ENCODE results near the gene TMEM79. TPM values are rescaled to one million over a fixed set of nuclear protein-coding genes. Genes with fewer than 3 reads are reported as not detected.

TMEM79 gene
- total and polyA plus RNA-seq, 5 experiments from 2014 or later: 2.5 to 15.6 (median 9.6) TPM

DNA sequence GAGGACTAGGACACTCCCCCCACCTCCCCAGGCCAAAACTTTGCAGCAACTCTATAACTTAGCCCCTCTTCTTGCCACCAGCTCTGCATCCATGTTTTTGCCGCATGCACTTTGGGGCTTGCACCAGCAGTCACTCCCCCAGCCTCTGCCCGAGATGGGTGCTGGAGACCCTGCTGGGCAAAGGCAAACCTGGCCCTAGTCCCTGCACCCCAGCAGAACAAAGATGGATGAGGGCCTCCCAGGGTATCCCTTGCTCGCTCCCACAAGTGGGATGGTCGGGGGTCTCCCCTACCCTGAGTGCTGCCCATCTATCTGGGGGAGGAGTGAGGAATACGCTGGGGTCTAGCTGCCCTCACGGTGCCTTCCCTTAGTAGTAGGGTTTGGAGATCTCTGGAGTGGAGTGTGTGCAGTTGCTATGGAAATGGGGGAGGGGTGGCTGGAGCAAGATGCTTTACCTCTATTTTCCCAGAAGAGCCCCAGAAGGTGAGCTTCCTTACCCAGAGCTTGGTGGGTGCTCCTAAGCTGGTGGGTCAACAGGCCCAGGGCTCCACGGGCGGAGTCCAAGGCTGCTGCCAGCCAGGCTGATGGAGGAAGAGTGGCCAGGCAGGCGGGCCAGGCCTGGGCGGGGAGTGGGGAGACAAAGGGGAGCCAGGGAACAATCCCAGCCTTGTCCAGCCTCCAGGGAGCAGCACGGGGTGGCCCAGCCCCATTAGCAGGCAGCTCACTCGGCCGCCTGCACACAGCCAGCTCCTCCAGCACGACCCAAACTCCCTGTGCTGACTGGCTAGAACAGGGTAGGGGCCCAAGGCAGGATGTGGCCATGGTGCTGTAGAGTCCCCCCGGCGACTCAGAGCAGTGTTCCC lies 36.4 kb upstream of the TMEM79 start, which contains the start of gene PAQR6:
Gene PAQR6, minus strand, starts transcription at position 597 of the 863 bp plus-strand sequence. CDS start 1,325 bp downstream, outside the sequence.
- peak within 1 kb of the TSS in 6 of 10 donors; percentile 29 to 83 (median 46) for H3K27ac Mint-ChIP-seq
- POLR2A ChIA-PET: interaction anchor here (0.5 kb wide), 1 partner anchor 40 kb away, joined by 6 read pairs; no protein-coding TSS in a partner anchor
- peaks cover 0 to 22% (median 0%) of the 10 kb centered on the region in 3 donors for H3K36me3 Mint-ChIP-seq
- H3K9me3 Mint-ChIP-seq: no peaks in the 10 kb centered on the region
- H3K27me3 Mint-ChIP-seq: no peaks in the 10 kb centered on the region
- H3K4me1 Mint-ChIP-seq: peaks cover 14 to 22% (median 19%) of the 10 kb centered on the region in 4 donors
- DNase-seq (peak in 1 of 10 donors; percentile 60), ATAC-seq (peak in 1 of 2 donors; percentile 6)
- H3K4me3 Mint-ChIP-seq: peak within 1 kb of the TSS in 3 of 10 donors; percentile 5 to 45 (median 37)

DNA sequence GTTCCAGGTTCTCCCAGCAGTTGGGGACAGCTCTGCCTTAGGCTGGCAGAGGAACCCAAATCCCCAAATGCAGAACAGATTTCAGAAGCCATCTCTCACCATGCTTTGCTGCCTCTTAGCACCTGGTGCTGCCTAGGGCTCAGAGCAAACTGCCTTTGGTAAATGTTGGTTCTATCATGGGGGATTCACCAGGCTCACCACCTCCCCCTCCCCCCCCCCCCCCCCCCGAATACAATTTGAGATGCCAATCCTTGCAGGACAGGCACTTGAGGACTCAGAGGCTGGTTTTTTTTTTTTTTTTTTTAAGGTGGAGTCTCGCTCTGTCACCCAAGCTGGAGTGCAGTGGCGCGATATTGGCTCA lies 35.8 kb upstream of the TMEM79 start:
- ATAC-seq: peak in 1 of 2 donors; percentile 9
- peaks cover 0 to 29% (median 0%) of the 10 kb centered on the region in 3 donors for H3K36me3 Mint-ChIP-seq
- H3K4me1 Mint-ChIP-seq: peaks cover 16 to 22% (median 19%) of the 10 kb centered on the region in 4 donors
- peak in 1 of 10 donors; percentile 43 for DNase-seq
- H3K9me3 Mint-ChIP-seq: no peaks in the 10 kb centered on the region
- H3K27me3 Mint-ChIP-seq: no peaks in the 10 kb centered on the region
- H3K4me3 Mint-ChIP-seq: peak overlapping the region in 1 of 10 donors; percentile 45
- POLR2A ChIA-PET: interaction anchor here (0.5 to 0.6 kb wide), 2 partner anchors 39 to 338 kb away, joined by 3 to 6 read pairs; no protein-coding TSS in a partner anchor
- H3K27ac Mint-ChIP-seq: peak overlapping the region in 2 of 10 donors; percentile 29 to 83

DNA sequence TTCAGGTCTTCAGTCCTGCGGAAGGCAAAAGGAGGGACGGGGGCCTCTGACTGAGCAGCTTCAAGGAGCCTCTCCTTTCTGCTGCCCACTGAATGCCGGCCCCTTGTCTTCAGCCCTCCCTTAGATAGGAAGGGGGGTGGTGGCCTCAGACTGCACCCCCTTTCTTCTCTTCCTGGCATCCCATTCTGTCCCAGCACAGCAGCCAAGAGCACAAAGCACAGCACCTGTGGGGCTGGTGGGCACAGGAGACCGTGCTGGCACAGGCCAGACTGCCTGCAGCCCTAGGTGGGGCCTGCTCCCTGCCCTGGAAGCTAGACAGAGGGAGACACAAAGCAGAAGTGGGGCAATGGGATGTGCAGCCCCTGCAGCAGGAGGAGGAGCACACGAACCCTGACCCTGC lies 34.5 kb upstream of the TMEM79 start:
- ATAC-seq (no peak), DNase-seq (no peak)
- POLR2A ChIA-PET: interaction anchor here (0.6 kb wide), 1 partner anchor 24 kb away, joined by 7 read pairs; no protein-coding TSS in a partner anchor
- Mint-ChIP-seq H3K36me3 (peaks cover 0 to 40% (median 0%) of the 10 kb centered on the region in 3 donors), H3K4me3 (no peak overlapping the region), H3K27me3 (no peaks in the 10 kb centered on the region), H3K27ac (peak overlapping the region in 2 of 10 donors; percentile 38 to 72), H3K9me3 (no peaks in the 10 kb centered on the region), H3K4me1 (peaks cover 16 to 21% (median 19%) of the 10 kb centered on the region in 4 donors)

DNA sequence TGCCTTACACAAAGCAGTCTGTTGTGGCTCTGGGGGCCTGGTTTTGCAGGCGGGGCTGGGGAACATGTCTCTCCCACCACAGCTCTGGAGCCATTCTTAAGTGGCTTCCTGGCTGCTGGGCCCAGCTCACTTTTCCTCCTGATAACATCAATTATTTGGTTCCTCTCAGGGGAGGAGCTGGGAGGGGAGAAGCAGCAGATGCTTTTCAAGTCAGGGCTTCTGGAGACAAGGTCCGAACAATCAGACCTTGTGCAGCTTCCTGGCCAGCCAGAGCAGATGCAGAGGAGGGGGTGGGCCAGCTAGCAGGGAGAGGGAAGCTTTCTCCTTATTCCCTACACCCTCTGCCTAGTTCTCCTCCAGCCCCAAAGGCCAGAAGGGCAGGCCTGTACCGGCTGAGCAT lies 32.6 kb upstream of the TMEM79 start:
- Mint-ChIP-seq H3K4me1 (peaks cover 0 to 14% (median 3%) of the 10 kb centered on the region in 4 donors), H3K27me3 (no peaks in the 10 kb centered on the region), H3K4me3 (no peak overlapping the region), H3K27ac (peak overlapping the region in 5 of 10 donors; percentile 10 to 74 (median 40)), H3K9me3 (no peaks in the 10 kb centered on the region), H3K36me3 (peaks cover 0 to 48% (median 0%) of the 10 kb centered on the region in 3 donors)
- POLR2A ChIA-PET: interaction anchor here (1.5 kb wide), 1 partner anchor 9 kb away, joined by 3 read pairs; no protein-coding TSS in a partner anchor
- ATAC-seq (no peak), DNase-seq (no peak)

DNA sequence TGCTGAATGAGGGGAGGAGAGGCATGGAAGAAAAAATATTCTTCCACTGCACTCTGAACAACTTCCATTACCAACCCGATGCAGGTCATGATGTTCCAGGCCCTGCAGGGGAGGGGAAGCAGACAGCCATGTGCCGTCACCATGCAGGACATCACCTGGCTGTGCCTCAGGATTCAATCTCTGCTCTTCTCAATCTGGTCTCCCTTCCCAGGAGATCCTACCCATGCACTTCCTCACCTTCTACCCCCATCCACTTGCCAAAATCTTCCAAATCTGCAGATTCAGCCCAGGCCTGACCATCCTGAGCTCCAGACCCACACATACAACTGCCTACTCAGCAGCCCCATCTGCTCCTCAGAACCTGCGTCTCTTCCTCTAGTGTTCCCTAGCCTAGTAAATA lies 30.5 kb upstream of the TMEM79 start:
- H3K4me1 Mint-ChIP-seq: peaks cover 6 to 11% (median 8%) of the 10 kb centered on the region in 4 donors
- H3K36me3 Mint-ChIP-seq: peaks cover 0 to 69% (median 5%) of the 10 kb centered on the region in 3 donors
- no peak for ATAC-seq
- DNase-seq: no peak
- POLR2A ChIA-PET: interaction anchor here (0.7 kb wide), 1 partner anchor 364 kb away, joined by 3 read pairs; no protein-coding TSS in a partner anchor
- H3K27me3 Mint-ChIP-seq: no peaks in the 10 kb centered on the region
- no peak overlapping the region for H3K4me3 Mint-ChIP-seq
- no peaks in the 10 kb centered on the region for H3K9me3 Mint-ChIP-seq
- H3K27ac Mint-ChIP-seq: peak overlapping the region in 6 of 10 donors; percentile 11 to 86 (median 70)

DNA sequence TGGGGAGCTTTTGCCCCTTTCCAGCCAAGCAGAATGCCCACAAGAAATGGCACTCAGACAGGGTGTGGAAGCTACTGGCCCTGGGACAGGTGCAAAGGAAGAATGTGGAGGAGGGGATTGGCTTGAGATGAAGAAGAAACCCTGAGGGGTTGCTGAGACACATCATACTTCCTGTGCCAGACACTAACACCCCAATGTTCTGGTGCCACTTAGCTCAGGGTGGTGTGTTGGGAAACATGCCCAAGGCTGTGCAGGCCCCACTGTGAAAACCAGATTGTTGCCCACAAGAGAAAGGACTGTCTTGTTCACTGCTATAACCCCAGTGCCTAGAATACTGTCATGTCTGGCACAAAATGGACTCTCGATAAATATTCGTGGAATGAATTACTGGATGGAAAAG lies 26.4 kb upstream of the TMEM79 start:
- H3K9me3 Mint-ChIP-seq: no peaks in the 10 kb centered on the region
- peak in 1 of 10 donors; percentile 10 for DNase-seq
- H3K27ac Mint-ChIP-seq: peak overlapping the region in 6 of 10 donors; percentile 10 to 84 (median 62)
- POLR2A ChIA-PET: interaction anchor here (0.8 kb wide), 1 partner anchor 11 kb away, joined by 3 read pairs; no protein-coding TSS in a partner anchor
- H3K27me3 Mint-ChIP-seq: no peaks in the 10 kb centered on the region
- peak overlapping the region in 1 of 10 donors; percentile 26 for H3K4me3 Mint-ChIP-seq
- H3K4me1 Mint-ChIP-seq: peaks cover 6 to 14% (median 9%) of the 10 kb centered on the region in 4 donors
- ATAC-seq: no peak
- H3K36me3 Mint-ChIP-seq: peaks cover 8 to 88% (median 16%) of the 10 kb centered on the region in 3 donors

DNA sequence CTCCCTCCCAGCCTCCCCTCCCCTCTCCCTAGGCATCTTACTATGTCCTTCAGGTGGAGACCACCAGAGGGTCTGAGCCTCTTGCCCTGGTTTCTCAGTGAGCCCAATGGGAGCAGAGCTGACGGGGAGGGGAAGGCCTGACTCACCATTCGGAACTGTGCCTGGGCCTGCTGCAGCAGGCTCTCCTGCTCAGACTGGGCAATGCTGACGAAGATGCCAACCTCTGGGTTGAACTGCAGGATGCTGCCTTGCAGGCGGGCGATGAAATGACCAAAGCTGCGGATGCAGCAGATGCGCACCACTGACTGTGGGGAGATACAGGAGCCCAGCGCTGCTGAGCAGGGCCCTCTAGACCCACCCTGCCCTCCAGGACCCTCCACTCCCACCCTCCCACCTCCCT lies 25.3 kb upstream of the TMEM79 start:
- H3K27ac Mint-ChIP-seq: no peak overlapping the region
- no peak for ATAC-seq
- H3K36me3 Mint-ChIP-seq: peaks cover 8 to 88% (median 18%) of the 10 kb centered on the region in 3 donors
- POLR2A ChIA-PET: no interaction called here
- no peak for DNase-seq
- H3K9me3 Mint-ChIP-seq: no peaks in the 10 kb centered on the region
- peaks cover 6 to 14% (median 9%) of the 10 kb centered on the region in 4 donors for H3K4me1 Mint-ChIP-seq
- H3K4me3 Mint-ChIP-seq: no peak overlapping the region
- no peaks in the 10 kb centered on the region for H3K27me3 Mint-ChIP-seq

DNA sequence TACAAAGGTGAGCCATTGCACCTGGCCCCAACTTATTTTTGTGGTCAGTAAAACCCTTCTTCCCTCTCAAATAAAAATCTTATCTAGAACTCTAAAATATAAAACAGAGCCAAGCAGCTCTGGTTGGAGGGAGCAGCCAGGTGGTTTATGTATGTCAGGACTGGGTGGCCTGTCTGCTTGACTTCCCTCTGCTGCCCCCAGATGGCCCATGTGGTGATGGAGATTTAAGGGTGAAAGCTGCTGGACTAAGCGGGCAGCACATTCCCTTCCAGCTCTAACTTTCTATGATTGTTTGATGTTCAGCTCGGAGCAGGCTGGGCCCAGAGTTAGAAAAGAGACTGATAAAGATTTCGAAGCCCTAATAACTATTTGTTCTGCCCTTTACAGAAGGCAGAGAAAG lies 24.3 kb upstream of the TMEM79 start:
- Mint-ChIP-seq H3K4me1 (peaks cover 6 to 14% (median 9%) of the 10 kb centered on the region in 4 donors), H3K27ac (peak overlapping the region in 1 of 10 donors; percentile 28), H3K36me3 (peaks cover 8 to 90% (median 23%) of the 10 kb centered on the region in 3 donors), H3K27me3 (no peaks in the 10 kb centered on the region), H3K4me3 (no peak overlapping the region), H3K9me3 (no peaks in the 10 kb centered on the region)
- DNase-seq (peak in 1 of 10 donors; percentile 8), ATAC-seq (no peak)
- POLR2A ChIA-PET: interaction anchor here (0.9 kb wide), 1 partner anchor 9 kb away, joined by 3 read pairs; no protein-coding TSS in a partner anchor

DNA sequence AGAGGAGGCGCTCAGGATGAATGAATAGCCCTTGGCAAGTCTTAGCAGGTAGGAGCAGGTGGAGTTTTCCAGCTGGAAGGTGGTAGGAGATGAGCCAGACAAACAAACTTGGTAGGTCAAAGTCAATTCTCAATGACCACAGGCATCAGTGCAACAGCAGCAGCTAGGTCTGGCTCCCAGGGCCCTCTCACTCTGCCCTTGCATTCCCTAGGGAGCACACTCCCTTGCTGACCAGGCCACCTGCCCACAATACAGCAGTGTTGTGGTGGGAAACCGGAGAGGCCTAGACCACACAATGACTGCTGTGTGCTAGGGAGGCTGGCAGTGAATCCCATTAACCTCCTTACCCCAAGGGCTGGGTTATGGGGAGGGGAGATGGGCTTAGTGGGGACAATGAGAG lies 23.2 kb upstream of the TMEM79 start:
- Mint-ChIP-seq H3K36me3 (peaks cover 8 to 98% (median 23%) of the 10 kb centered on the region in 3 donors), H3K27me3 (no peaks in the 10 kb centered on the region), H3K27ac (peak overlapping the region in 5 of 10 donors; percentile 5 to 55 (median 47)), H3K4me1 (peaks cover 6 to 14% (median 10%) of the 10 kb centered on the region in 4 donors), H3K4me3 (no peak overlapping the region), H3K9me3 (no peaks in the 10 kb centered on the region)
- POLR2A ChIA-PET: interaction anchor here (0.9 kb wide), 1 partner anchor 10 kb away, joined by 3 read pairs; no protein-coding TSS in a partner anchor
- ATAC-seq (no peak), DNase-seq (peak in 1 of 10 donors; percentile 46)

DNA sequence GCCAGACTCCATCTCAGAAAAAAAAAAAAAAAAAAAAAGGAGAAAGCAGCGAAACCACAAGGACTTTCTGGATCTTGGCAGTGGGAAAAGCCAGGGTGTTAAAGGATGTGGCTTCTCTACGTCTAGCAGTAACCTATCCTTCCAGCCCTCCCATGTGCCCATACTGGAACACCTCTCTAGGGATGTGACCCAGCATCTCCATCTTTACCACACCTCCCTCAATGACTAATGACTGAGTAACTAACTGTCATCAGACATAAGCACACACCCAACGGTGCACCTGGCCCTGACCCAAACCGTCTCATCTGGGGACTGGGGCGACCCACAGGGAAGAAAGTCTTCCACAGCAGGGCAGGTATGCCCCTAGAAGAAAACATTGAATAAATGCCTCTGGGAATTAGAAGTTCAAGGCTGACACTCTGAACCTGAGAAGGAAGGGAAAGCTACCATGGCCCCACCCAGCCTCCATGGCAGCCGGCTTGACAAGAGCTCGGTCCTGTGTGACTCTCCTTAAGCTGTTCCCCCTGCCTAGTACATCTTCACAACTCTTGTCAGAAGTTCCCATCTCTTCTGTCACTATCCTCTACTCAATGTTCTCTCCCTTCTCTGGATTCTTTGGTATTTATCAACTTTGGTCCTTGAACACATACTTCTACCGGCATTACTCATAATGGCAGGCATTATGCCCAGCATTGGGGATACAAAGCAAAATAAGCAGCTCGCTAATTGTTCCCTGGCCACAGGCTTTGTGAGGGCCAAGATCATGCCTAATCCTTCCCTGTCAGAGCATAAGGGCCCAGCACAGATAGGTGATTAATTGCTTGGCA lies 21.5 kb upstream of the TMEM79 start:
- peak overlapping the region in 3 of 10 donors; percentile 8 to 75 (median 41) for H3K27ac Mint-ChIP-seq
- H3K36me3 Mint-ChIP-seq: peaks cover 8 to 99% (median 35%) of the 10 kb centered on the region in 3 donors
- ATAC-seq (no peak), DNase-seq (peak in 1 of 10 donors; percentile 34)
- POLR2A ChIA-PET: interaction anchor here (0.6 to 0.7 kb wide), 2 partner anchors 10 to 1699 kb away, joined by 3 read pairs; no protein-coding TSS in a partner anchor
- H3K4me1 Mint-ChIP-seq: peaks cover 2 to 14% (median 8%) of the 10 kb centered on the region in 4 donors
- H3K9me3 Mint-ChIP-seq: no peaks in the 10 kb centered on the region
- H3K4me3 Mint-ChIP-seq: no peak overlapping the region
- H3K27me3 Mint-ChIP-seq: no peaks in the 10 kb centered on the region

DNA sequence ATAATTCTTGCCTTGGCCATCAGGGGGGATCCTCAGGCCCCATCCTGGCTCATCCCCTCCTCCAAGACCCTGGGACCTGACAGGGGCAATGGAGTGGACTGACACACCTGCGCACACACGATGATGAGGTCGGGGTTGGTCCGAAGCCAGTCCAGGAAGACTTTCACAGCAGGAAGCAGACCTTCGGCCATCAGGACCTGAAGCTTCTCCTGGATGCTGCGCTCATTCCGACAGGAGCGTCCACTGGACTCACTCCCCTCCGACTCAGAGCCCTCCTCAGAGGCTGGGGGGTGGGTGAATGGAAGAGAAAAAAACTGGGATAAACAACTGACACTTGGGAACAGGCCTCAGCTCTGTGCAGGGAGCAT lies 20.9 kb upstream of the TMEM79 start:
- ATAC-seq (no peak), DNase-seq (peak in 1 of 10 donors; percentile 8)
- no peaks in the 10 kb centered on the region for H3K27me3 Mint-ChIP-seq
- no peak overlapping the region for H3K27ac Mint-ChIP-seq
- H3K9me3 Mint-ChIP-seq: no peaks in the 10 kb centered on the region
- POLR2A ChIA-PET: interaction anchor here (0.7 kb wide), 1 partner anchor 10 kb away, joined by 3 read pairs; no protein-coding TSS in a partner anchor
- H3K4me1 Mint-ChIP-seq: peaks cover 0 to 14% (median 3%) of the 10 kb centered on the region in 4 donors
- peaks cover 8 to 99% (median 39%) of the 10 kb centered on the region in 3 donors for H3K36me3 Mint-ChIP-seq
- no peak overlapping the region for H3K4me3 Mint-ChIP-seq

DNA sequence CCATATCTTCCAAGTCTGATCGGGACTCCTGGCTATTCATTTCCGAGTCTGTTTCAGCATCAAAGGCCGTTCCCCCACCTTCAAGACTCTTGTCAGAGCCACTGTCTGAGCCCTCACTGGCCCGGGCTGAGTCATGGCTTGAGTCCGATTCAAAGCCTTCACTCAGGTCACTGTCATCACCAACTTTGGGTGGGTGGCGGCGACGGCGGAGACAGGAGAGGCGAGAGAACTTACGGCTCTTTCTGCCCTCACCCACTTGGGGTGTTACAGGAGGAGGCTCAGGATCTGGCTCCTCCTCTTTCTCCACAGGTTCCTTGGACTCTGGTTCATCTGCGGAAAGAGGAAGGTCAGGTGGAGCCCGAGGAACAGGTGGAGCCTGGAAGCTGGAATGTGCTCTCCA lies 18.1 kb upstream of the TMEM79 start:
- POLR2A ChIA-PET: no interaction called here
- no peaks in the 10 kb centered on the region for H3K9me3 Mint-ChIP-seq
- H3K4me3 Mint-ChIP-seq: no peak overlapping the region
- no peak overlapping the region for H3K27ac Mint-ChIP-seq
- no peak for ATAC-seq
- H3K36me3 Mint-ChIP-seq: peaks cover 0 to 96% (median 38%) of the 10 kb centered on the region in 3 donors
- H3K27me3 Mint-ChIP-seq: no peaks in the 10 kb centered on the region
- DNase-seq: no peak
- H3K4me1 Mint-ChIP-seq: peaks cover 0 to 11% (median 1%) of the 10 kb centered on the region in 4 donors
